Gastrocnemius medialis (tissue), 4 donors: ENCODE measurements around the gene ZNF576.

Experiments used
- POLR2A ChIP-seq, 2 donors: fragments of 450-650 bp; IDR thresholded peaks; one replicate each; pipeline ENCODE4 v1.6.1; 2017; ENCODE audit warnings: antibody characterized with exemption in 2 of 2, mild to moderate bottlenecking in 2 of 2, moderate library complexity in 2 of 2
- TF ChIP-seq, protein P1 (sequence below), 5 experiments: fragments of 450-650 bp in 3 of 5; fragments of 200-600 bp in 2 of 5; sonication (generic) in 2 of 5; IDR thresholded peaks in 4 of 5; conservative IDR thresholded peaks in 1 of 5; 1 replicate in 4 of 5; 2 replicates in 1 of 5; pipeline ENCODE4 v1.5.1; 2016 to 2019; ENCODE audit warnings: antibody characterized with exemption in 5 of 5, mild to moderate bottlenecking in 3 of 5, moderate library complexity in 3 of 5

- no peak for TF ChIP-seq POLR2A (IDR thresholded peaks at IDR 0.05)
- TF ChIP-seq, protein P1, sequence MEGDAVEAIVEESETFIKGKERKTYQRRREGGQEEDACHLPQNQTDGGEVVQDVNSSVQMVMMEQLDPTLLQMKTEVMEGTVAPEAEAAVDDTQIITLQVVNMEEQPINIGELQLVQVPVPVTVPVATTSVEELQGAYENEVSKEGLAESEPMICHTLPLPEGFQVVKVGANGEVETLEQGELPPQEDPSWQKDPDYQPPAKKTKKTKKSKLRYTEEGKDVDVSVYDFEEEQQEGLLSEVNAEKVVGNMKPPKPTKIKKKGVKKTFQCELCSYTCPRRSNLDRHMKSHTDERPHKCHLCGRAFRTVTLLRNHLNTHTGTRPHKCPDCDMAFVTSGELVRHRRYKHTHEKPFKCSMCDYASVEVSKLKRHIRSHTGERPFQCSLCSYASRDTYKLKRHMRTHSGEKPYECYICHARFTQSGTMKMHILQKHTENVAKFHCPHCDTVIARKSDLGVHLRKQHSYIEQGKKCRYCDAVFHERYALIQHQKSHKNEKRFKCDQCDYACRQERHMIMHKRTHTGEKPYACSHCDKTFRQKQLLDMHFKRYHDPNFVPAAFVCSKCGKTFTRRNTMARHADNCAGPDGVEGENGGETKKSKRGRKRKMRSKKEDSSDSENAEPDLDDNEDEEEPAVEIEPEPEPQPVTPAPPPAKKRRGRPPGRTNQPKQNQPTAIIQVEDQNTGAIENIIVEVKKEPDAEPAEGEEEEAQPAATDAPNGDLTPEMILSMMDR (IDR thresholded peaks at IDR 0.05 in 4 of 5, conservative IDR thresholded peaks at IDR 0.05 in 1 of 5) = no peak
Measured at GRCh38 chr19:43553656-43554055, 42.7 kb upstream of the ZNF576 start.
